Renal cortical epithelial cell (primary cell): ENCODE measurements around the gene MCM5. TPM values are rescaled to one million over a fixed set of nuclear protein-coding genes. Genes with fewer than 3 reads are reported as not detected.
A peak's percentile ranks its signal among the peaks of the same experiment; 100 is the strongest.
"Not testable (repeated sequence)": the region's sequence is repeated elsewhere in the genome, so short reads cannot be mapped to it uniquely, and the experiment has no call there.

Source experiments
- DNase-seq: peaks from one replicate; pipeline ENCODE4 v3.0.0-alpha.2; 2011; ENCODE audit warnings: low read depth
- total RNA-seq: library from RNA; depleted of rRNA; stranded (reverse); fragments of >200 nt; gene quantifications from 2 replicates; pipeline ENCODE4 v1.2.3, GENCODE V29; 2014

The MCM5 gene
- total RNA-seq, 1 donor from 2014 or later, result 11.4 TPM

- no peak for DNase-seq
These were observed 32.4 kb downstream of the MCM5 start for GRCh38 chr22:35432228-35432905.

DNA sequence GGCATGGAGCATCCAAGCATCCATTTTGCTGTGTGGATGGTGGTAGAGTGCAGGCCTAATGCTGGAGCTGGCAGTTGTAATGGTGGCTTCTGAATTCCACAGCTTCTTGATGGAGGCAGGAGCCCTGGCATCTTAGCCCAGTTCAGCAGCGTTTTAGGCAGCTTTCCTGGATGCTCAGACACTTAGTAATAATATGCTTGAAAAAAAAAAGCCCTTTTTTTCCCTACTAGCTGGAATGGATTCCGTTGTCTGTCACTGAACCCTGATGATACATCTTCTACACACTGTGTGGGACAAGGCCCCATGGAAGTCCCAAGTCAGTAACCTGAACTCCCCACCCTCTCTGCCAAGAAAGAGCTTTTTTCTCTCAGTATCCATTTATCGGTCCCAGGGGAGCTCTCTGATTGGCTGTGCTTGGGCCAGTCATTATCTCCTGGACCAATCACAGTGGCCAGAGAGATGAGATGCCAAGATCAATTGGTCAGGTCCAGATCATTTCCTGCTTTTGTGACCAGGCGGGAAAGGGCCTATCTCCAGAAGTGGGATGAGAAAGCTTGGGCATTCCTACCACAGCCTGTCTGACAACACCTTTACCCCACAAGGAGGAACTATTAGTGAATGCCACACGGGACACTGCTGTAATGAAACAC lies 34.2 kb downstream of the MCM5 start:
- DNase-seq, result no peak

GRCh38 chr22:35435201-35435740 lies 35.3 kb downstream of the MCM5 start:
- DNase-seq, result no peak

DNA sequence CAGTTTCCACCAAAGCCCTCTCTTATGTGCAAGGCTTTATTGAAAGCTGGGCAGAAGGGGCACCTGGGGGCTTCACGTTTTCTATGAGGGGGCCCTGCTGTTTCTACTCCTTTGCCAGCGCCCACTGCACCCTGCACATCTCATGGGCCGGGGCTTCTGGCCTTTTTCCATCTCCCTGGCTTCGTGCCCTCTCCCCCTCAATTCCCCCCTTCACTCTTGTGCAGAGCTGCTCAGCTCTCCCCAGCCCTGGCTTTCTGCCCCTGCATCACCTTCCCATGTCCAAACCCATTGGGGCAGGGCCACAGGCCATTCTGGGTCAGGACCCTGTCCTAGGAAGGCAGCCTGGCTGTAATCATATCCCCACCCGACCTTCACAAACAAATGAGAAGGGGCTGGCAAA lies 36.5 kb downstream of the MCM5 start:
- DNase-seq, result no peak

DNA sequence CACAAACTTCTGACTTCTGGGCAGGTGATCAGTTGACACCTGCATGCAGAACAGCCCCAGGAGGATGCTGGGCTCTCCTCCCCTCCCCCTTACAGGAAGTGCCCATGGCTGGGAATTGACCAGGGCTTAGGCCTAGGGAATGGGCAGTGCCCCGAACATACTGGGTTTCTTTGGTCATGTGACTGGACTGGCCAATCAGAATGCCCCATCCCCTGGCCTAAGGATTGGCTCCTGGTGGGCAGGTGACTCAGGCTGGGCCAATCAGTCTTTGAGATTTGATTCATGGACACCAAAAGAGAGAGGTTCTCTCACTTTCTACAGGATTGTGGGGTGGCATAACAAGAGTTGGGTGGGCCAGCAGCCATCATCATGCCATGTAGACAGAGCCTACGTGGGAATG lies 37.1 kb downstream of the MCM5 start:
- no peak for DNase-seq

GRCh38 chr22:35438673-35439364 lies 38.9 kb downstream of the MCM5 start:
- not testable (repeated sequence) for DNase-seq

- no peak for DNase-seq
These were observed 39.4 kb downstream of the MCM5 start for GRCh38 chr22:35439365-35439717.

- no peak for DNase-seq
These were observed 40.2 kb downstream of the MCM5 start for GRCh38 chr22:35440129-35440528.

DNA sequence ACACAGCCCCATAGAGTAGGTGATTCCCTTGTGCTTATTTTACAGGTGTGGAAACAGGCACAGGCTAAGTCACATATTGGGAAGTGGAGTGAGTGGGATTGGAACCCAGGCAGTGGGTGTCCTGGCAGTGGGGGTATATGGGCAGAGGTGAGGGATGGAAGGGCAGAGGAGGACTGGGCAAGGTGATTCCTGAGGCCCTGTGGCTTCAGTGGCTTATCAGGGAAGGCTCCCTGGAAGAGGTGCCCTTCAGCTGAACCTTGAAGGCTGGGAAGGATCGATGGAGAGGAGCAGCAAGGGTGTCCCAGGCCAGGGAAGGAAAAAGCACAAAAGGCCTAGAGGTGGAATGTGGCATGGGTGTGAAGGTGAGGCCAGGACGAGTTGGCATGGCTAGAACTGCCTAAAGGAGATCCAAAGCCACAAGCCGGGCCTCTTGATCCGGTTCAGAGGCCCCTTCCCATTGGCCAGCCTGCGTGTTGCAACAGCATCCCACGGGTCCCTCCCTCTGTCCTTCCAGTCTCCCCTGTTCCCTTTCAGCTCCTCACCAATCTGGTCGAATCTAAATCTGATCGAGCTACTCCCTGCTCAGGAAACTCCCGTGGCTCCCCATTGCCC lies 41.7 kb downstream of the MCM5 start:
- DNase-seq, result no peak

GRCh38 chr22:35442471-35442870 lies 42.5 kb downstream of the MCM5 start:
- no peak for DNase-seq

DNA sequence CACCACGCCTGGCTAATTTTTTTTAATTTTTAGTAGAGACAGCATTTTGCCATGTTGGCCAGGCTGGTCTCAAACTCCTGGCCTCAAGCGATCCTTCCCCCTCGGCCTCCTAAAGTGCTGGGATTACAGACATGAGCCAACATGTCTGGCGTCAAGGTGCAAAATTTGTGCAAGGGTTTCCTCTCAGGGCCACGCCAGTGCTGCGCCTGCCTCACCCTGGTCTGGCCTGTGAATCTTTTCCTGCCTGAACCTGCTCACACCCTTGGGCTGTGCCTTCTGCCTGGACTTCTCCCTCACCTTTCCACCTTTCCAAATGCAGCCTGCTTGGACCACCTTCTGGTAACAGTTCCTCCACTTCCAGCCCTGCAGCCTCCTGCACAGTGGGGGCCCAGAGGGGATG lies 43.4 kb downstream of the MCM5 start:
- DNase-seq, result no peak

- DNase-seq, result no peak
These were observed 44.1 kb downstream of the MCM5 start for GRCh38 chr22:35443790-35444684.

DNA sequence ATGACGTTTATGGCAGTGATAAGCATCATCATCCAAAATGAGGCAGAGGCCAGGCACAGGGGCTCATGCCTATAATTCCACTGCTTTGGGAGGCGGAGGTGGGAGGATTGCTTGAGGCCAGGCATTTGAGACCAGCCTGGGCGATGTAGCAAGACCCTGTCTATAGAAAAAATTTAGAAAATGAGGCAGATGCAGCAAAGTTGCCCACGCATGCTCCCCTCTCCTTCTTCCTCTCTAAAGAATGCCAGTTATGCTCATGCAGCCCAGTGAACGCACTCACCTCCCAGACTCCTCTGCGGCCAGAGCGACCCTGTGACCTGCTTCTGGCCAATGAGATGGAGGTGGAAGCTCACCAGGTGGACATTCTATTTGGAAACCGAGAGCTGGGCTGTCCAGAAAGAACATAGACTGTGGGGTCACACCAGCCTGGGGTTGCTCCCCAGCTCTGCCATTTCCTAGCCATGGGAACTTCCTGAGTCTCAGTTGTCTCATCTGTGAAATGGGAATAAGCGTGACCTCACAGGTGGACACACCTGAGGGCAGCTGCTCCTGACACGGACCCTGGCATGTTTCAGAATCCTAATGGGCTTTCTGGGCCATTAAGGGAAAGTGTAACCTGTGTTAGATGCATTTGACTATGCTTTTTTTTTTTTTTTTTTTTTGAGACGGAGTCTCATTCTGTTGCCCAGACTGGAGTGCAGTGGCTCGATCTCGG lies 44.9 kb downstream of the MCM5 start:
- no peak for DNase-seq

- no peak for DNase-seq
These were observed 46.0 kb downstream of the MCM5 start for GRCh38 chr22:35445933-35446332.

DNA sequence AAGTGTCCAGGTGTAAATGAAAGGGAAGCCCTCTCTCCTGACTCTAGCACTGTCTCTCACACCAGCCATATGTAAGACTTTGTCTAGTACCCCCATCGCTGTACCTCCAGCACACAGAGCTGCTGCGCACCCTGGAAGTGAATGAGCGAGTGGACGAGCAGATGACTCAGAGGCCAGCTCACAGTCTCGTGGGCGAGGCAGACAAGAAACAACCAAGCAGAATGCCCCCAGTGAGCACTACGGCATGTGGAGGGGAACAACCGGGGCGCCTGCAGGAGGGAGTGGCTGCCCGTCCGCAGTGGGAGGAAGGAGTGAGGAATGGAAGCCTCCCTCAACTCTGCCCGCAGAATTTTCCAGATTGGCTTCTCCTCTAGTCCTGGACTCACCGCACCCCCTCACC lies 46.4 kb downstream of the MCM5 start:
- peak; percentile 78 for DNase-seq

DNA sequence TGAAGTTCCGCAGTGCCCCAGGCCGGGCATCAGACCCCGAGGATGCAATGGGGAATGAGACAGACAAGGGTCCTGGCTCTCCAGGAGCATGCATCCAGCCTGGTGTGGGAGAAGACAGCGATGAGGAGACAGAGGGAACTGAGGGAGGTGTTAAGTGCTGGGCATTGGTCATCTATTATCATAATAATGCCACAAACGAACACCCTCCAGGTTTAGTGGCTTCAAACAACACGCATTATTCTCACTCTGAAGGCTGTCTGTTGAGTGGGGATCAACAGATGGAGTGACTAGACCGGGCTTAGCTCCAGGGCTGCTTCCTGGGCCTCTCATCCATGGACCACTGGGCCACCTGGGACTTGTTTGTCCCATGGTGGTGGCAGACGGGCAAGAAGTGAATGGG lies 48.6 kb downstream of the MCM5 start:
- DNase-seq, result no peak

- no peak for DNase-seq
These were observed 50.1 kb downstream of the MCM5 start for GRCh38 chr22:35449829-35450689.

DNA sequence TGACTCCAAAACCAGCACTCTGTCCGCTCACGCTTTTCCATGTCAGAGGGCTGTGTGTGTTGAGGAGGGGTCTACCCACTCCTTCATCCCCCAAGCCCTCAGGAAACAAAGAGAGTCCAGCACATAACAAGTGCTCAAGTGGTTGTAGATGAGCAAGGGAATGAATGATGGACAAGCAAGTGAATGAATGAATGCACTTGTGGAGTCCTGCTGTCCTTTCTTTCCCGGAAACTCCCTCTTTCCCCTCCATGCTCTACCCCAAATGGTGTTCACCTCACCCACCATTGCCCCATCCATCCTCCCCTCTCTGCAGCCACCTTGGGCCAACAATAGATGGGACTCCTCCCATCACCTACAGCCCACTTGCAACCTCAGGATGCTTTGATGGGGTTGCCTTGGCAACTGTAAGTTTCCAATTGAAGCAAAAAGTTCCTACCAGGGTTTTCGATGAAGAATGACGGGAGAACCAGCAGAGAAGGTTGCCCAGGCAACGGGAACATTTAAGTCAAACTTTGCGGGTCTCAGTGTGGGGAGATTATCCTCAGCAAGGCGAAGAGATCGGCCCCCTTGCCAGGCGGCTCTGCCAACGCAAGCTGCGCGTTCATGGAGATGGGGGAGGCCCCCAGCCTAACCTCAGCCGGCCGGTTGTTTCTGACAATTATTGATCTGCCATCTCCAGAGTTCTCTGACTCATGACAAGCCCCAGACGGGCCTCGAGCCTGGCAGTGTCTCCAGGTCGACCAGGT lies 51.1 kb downstream of the MCM5 start:
- DNase-seq, result no peak

DNA sequence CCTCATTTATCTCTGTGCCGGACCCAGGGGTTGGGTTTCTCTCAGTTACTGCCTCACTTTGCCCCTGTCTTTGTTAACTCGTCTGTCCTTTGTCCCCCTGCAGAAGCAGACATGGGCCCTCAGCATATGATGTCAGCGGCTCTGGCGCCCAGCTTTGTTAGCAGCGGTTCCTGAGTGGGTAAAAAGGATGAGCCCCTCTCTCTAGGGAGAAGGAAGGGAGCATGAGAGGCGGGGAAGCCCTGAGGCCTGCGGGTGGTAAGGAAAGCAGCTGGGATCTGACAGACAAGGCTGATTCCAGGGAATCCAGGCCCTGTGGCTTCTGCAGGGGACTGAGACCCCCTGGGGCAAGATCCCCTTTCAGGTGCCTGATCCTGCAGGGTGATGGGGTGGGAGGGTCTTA lies 51.7 kb downstream of the MCM5 start:
- DNase-seq, result no peak
